ENCODE measurements around the gene DENND6A. TPM values are rescaled to one million over a fixed set of nuclear protein-coding genes. Genes with fewer than 3 reads are reported as not detected.

The DENND6A gene
- total RNA-seq, 2 donors from 2014 or later, result 23.4 to 35.1 TPM

DNA sequence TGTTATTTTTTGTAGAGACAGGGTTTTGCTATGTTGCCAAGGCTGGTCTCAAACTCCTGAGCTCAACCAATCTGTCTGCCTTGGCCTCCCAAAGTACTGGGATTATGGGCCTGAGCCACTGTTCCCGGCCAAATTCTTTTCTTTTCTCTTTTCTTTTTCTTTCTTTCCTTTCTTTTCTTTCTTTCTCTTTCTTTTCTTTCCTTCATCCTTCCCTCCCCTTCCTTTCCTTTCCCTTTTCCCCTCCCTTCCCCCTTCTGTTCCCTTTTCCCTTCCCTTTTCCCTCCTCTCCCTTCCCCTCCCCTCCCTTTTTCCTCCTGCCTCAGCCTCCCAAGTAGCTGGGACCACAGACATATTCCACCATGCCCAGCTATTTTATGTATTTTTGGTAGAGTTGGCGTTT lies 92.7 kb downstream of the DENND6A start:
- H3K9me3 Mint-ChIP-seq, result no peaks in the 10 kb centered on the region
- DNase-seq, result no peak
- WGBS, 2 experiments (ENCODE audit: insufficient coverage in 1 of 2, insufficient read length in 1 of 2), result 82 to 100% methylated on average over 2 of the region's 2 CpGs
- no peak overlapping the region for H3K27ac ChIP-seq (ENCODE audit: low read depth, low read length)
- no peaks in the 10 kb centered on the region for H3K27me3 Mint-ChIP-seq (ENCODE audit: insufficient read depth)
- peaks cover 16% of the 10 kb centered on the region for H3K36me3 Mint-ChIP-seq (ENCODE audit: low read depth)
- H3K9ac ChIP-seq (ENCODE audit: extremely low read depth, low read length, poor library complexity, severe bottlenecking), result no peak overlapping the region
- no peak overlapping the region for H3K4me3 Mint-ChIP-seq
- TF ChIP-seq, protein P1, sequence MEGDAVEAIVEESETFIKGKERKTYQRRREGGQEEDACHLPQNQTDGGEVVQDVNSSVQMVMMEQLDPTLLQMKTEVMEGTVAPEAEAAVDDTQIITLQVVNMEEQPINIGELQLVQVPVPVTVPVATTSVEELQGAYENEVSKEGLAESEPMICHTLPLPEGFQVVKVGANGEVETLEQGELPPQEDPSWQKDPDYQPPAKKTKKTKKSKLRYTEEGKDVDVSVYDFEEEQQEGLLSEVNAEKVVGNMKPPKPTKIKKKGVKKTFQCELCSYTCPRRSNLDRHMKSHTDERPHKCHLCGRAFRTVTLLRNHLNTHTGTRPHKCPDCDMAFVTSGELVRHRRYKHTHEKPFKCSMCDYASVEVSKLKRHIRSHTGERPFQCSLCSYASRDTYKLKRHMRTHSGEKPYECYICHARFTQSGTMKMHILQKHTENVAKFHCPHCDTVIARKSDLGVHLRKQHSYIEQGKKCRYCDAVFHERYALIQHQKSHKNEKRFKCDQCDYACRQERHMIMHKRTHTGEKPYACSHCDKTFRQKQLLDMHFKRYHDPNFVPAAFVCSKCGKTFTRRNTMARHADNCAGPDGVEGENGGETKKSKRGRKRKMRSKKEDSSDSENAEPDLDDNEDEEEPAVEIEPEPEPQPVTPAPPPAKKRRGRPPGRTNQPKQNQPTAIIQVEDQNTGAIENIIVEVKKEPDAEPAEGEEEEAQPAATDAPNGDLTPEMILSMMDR (conservative IDR thresholded peaks at IDR 0.05), result no peak
- H3K4me1 Mint-ChIP-seq, result peaks cover 11% of the 10 kb centered on the region
- H3K36me3 ChIP-seq (ENCODE audit: control insufficient read depth, insufficient read depth, low read length), result peaks cover 11% of the 10 kb centered on the region
- no peak overlapping the region for H3K4me3 ChIP-seq (ENCODE audit: low read length)
- H3K27ac Mint-ChIP-seq, result peak overlapping the region; percentile 76
- H3K4me1 ChIP-seq (ENCODE audit: control insufficient read depth, insufficient read depth, low read length), result no peaks in the 10 kb centered on the region
- no peaks in the 10 kb centered on the region for H3K9me3 ChIP-seq (ENCODE audit: control insufficient read depth, low read length)
- no peaks in the 10 kb centered on the region for H3K27me3 ChIP-seq (ENCODE audit: control insufficient read depth, insufficient read depth, low read length, poor library complexity, severe bottlenecking)

DNA sequence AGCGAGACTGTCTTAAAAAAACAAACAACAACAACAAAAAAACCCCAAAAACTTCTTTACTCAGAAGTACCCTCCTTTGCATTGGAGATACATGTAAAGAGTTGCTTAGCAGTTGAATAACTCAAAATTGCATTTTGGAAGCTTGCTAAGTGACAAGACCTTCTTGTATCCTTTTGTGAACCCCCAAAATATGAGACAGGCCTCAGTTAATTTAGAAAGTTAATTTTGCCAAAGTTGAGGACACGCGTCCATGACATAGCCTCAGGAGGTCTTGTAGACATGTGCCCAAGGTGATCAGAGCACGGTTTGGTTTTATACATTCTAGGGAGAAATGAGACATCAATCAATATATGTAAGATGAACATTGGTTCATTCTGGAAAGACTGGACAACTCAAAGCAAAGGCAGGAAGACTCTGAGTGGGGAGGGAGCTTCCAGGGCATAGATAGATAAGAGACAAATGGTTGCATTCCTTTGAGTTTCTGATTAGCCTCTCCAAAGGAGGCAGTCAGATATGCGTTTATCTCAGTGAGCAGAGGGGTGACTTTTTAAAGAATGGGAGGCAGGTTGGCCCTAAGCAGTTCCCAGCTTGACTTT lies 94.0 kb downstream of the DENND6A start:
- H3K27ac ChIP-seq (ENCODE audit: low read depth, low read length), result no peak overlapping the region
- DNase-seq, result no peak
- no peaks in the 10 kb centered on the region for H3K27me3 ChIP-seq (ENCODE audit: control insufficient read depth, insufficient read depth, low read length, poor library complexity, severe bottlenecking)
- WGBS, 2 experiments (ENCODE audit: insufficient coverage in 1 of 2, insufficient read length in 1 of 2), result 59 to 85% methylated on average over 4 to 5 of the region's 5 CpGs
- Mint-ChIP-seq H3K27ac (peak overlapping the region; percentile 96), H3K36me3 (ENCODE audit: low read depth) (peaks cover 22% of the 10 kb centered on the region), H3K4me3 (peak overlapping the region; percentile 100), H3K27me3 (ENCODE audit: insufficient read depth) (no peaks in the 10 kb centered on the region), H3K9me3 (no peaks in the 10 kb centered on the region), H3K4me1 (peaks cover 21% of the 10 kb centered on the region)
- no peaks in the 10 kb centered on the region for H3K9me3 ChIP-seq (ENCODE audit: control insufficient read depth, low read length)
- peak overlapping the region; percentile 87 for H3K9ac ChIP-seq (ENCODE audit: extremely low read depth, low read length, poor library complexity, severe bottlenecking)
- TF ChIP-seq, protein P1 (conservative IDR thresholded peaks at IDR 0.05), result no peak
- H3K4me3 ChIP-seq (ENCODE audit: low read length), result peak overlapping the region; percentile 96
- peaks cover 21% of the 10 kb centered on the region for H3K36me3 ChIP-seq (ENCODE audit: control insufficient read depth, insufficient read depth, low read length)
- H3K4me1 ChIP-seq (ENCODE audit: control insufficient read depth, insufficient read depth, low read length), result peaks cover 6% of the 10 kb centered on the region

DNA sequence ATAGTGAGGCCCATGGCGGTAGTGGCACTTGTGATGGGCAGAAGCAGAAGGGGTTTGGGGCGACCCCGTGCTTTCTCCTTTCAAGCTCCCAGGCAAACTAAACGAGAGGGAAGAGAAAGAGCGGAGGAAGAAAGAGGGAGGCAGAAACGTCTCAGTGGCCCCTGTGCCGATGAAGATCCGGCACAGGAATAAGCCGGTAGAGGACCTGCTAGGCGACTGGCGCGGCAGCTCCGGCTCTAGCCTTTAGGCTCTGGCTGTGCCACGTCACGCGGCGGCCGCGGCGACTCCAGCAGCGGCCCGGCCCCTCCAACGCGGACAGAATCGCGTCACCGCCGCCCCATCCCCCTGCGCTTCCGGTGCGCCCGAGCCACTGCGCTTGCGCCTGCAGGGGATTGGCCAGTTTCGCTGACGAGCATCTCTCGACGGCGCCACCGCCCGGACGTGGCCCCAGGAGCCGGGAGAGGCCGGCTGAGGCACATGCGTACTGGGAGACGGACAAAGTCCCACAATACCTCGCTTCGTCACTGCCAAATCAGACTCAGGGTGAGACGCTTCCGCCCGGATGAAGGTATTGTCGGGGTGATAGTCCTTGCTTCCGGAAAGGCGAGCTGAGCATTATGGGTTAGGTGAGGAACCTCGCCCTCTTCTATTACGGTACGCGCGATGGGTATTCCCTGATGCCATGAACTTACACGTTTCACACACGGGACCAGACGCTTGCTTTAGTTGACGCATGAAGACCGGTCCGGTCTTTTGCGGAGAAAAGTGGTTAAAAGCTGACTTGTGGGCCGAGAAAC lies 95.6 kb downstream of the DENND6A start, which contains the start of gene ARF4:
Gene ARF4 (minus strand): TSS at position 218 of the 797 bp plus-strand sequence. CDS start 204 bp downstream, at position 14.
- H3K9me3 Mint-ChIP-seq, result no peaks in the 10 kb centered on the region
- H3K4me3 Mint-ChIP-seq, result peak within 1 kb of the TSS; percentile 100
- Histone ChIP-seq H3K4me1 (ENCODE audit: control insufficient read depth, insufficient read depth, low read length) (peaks cover 6% of the 10 kb centered on the region), H3K4me3 (ENCODE audit: low read length) (peak within 1 kb of the TSS; percentile 96), H3K27ac (ENCODE audit: low read depth, low read length) (peak within 1 kb of the TSS; percentile 100), H3K9ac (ENCODE audit: extremely low read depth, low read length, poor library complexity, severe bottlenecking) (peak within 1 kb of the TSS; percentile 100), H3K27me3 (ENCODE audit: control insufficient read depth, insufficient read depth, low read length, poor library complexity, severe bottlenecking) (no peaks in the 10 kb centered on the region), H3K9me3 (ENCODE audit: control insufficient read depth, low read length) (no peaks in the 10 kb centered on the region), H3K36me3 (ENCODE audit: control insufficient read depth, insufficient read depth, low read length) (peaks cover 27% of the 10 kb centered on the region)
- H3K4me1 Mint-ChIP-seq, result peaks cover 26% of the 10 kb centered on the region
- peak within 1 kb of the TSS; percentile 100 for H3K27ac Mint-ChIP-seq
- peak; percentile 100 for DNase-seq
- H3K36me3 Mint-ChIP-seq (ENCODE audit: low read depth), result peaks cover 27% of the 10 kb centered on the region
- WGBS, 2 experiments (ENCODE audit: insufficient coverage in 1 of 2, insufficient read length in 1 of 2), result 0% methylated on average over 32 to 67 of the region's 67 CpGs
- TF ChIP-seq, protein P1 (conservative IDR thresholded peaks at IDR 0.05), result peak; percentile 30
- no peaks in the 10 kb centered on the region for H3K27me3 Mint-ChIP-seq (ENCODE audit: insufficient read depth)

All from endodermal cell (in vitro differentiated cells).